ENCODE results near the gene RALA.
"Not testable (repeated sequence)": the region's sequence is repeated elsewhere in the genome, so short reads cannot be mapped to it uniquely, and the experiment has no call there.

RALA gene

DNA sequence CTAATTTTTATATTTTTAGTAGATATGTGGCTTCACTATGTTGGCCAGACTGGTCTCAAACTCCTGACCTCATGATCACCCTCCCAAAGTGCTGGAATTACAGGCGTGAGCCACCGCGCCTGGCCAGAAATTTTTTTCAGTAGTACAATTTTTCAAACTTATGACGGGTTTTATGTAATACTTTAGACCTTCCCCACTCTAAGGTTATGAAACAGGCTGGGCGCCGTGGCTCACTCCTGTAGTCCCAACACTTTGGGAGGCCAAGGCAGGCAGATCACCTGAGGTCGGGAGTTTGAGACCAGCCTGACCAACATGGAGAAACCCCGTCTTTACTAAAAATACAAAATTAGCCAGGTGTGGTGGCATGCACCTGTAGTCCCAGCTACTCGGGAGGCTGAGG is 56.5 kb downstream of the RALA start:
- not testable (repeated sequence) for DNase-seq (ENCODE audit: low spot score in 2 of 2); H3K4me3 Mint-ChIP-seq; H3K27ac Mint-ChIP-seq; H3K36me3 Mint-ChIP-seq; H3K9me3 Mint-ChIP-seq; ATAC-seq
- H3K4me1 Mint-ChIP-seq = peaks cover 33% of the 10 kb centered on the region

DNA sequence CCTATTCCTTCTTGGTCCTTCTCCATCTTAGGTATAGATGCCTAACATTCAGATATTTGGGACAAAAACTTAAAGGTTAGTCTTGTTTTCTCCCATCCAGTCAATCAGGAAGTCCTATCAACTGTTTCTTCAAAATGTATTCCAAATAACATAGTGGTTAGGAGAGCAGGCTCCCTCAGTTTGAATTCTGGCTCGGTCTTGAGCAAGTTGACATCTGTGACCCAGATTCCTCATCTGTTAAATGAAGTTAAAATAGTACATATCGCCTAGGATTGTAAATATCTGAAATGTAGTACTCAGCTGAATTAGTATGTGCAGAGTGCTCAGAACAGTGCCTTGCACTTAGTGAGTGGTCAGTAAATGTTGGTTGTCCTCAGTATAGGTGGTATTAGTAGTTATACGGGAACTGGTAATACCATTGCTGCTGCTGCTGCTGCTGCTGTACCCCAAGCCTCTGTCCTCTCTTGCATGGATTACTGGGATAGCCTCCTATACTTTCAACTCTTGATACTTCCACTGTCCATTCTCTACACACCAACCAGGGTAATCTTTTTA is 58.6 kb downstream of the RALA start:
- no peaks in the 10 kb centered on the region for H3K36me3 Mint-ChIP-seq
- H3K9me3 Mint-ChIP-seq = peaks cover under 1% of the 10 kb centered on the region
- H3K4me1 Mint-ChIP-seq = peaks cover 41% of the 10 kb centered on the region
- no peak overlapping the region for H3K27ac Mint-ChIP-seq
- DNase-seq (ENCODE audit: low spot score in 2 of 2) = no peak
- no peak overlapping the region for H3K4me3 Mint-ChIP-seq
- no peak for ATAC-seq

DNA sequence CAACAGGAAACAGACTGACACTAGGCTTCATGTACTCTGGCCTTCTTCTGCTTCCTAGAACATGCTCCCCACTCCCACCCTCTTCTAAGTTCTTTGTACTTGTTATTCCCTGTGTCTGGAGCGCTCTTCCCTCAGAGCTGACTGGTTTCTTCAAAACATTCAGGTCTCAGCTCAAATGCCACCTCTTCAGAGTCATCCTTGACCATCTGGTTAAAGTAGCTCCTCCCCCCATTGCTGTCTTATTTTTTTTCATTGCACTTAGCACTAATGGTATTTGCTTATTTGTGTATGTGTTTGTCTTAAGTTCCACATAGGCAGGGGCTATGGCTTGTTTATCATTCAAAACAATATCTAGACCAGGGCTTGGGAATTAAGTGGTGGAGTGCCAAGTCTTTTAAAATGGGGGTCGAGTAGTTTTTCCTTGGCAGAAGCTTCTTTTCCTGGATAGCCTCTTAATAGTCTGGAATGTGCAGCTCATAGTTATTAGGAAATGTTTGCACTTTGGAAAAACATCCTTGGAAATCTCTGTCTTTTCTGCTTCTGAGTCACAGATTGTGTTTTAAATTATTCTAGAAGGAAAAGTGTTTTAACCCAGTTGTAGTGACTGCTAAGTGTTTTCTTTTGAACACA is 60.0 kb downstream of the RALA start:
- H3K4me3 Mint-ChIP-seq = no peak overlapping the region
- DNase-seq (ENCODE audit: low spot score in 2 of 2) = no peak
- peak overlapping the region; percentile 2 for H3K27ac Mint-ChIP-seq
- no peak for ATAC-seq
- H3K4me1 Mint-ChIP-seq = peaks cover 35% of the 10 kb centered on the region
- no peaks in the 10 kb centered on the region for H3K9me3 Mint-ChIP-seq
- no peaks in the 10 kb centered on the region for H3K36me3 Mint-ChIP-seq

DNA sequence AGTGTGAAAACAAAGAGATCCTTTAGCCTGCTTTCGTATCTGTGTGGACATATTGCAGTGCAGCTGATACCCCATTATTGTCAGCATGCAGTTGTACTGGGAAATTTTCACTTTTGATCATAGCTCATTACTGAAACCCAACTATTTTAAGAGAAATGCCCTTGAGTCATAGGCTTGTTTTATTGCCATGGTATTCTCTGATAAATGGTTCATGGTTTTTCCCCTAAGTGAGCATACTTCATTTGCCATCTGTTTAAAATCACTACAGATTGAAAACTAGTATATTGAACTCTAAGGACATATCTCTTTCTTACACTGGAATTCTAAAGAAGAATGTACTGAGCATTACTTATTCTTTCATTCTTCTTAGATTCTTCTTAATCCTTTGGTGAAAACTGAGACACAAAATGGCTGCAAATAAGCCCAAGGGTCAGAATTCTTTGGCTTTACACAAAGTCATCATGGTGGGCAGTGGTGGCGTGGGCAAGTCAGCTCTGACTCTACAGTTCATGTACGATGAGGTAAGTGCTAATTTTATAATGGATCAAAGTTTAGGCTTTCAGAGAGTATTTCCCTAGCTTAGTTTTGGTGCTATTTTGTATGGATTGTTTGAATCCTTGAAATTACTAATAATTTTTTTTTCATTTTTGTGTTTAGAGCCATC is 63.0 kb downstream of the RALA start:
- Mint-ChIP-seq H3K4me1 (peaks cover 33% of the 10 kb centered on the region), H3K36me3 (peaks cover 28% of the 10 kb centered on the region), H3K4me3 (no peak overlapping the region), H3K9me3 (no peaks in the 10 kb centered on the region), H3K27ac (peak overlapping the region; percentile 67)
- no peak for DNase-seq (ENCODE audit: low spot score in 2 of 2)
- peak; percentile 90 for ATAC-seq

DNA sequence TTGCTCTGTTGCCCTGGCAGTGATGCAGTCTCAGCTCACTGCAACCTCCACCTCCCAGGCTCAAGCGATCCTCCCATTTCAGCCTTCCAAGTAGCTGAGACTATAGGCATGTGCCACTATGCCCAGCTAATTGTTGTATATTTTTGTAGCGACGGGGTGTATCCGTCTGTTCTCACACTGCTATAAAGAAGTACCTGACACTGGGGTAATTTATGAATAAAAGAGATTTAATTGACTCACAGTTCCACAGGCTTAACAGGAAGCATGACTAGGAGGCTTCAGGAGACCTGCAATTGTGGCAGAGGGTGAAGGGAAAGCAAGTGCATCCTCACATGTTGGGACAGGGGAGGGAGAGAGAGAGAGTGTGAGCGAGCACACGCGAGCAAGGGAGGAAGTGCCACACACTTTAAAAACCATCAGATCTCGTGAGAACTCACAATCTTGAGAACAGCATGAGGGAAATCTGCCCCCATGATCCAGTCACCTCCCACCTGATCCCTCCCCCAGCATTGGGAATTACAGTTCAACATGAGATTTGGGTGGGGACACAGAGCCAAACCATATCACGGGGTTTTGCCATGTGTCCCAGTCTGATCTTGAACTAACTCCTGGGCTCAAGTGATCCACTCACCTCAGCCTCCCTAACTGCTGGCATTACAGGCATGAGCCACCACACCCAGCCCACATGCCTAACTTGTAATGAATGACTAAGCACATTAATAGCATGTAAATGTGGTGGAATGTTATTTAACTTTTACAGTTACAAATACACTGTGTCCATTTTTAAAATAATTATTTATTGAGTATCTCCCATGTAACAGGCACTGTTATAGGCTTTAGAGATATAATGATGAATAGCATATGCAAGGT is 65.5 kb downstream of the RALA start:
- DNase-seq (ENCODE audit: low spot score in 2 of 2) = no peak
- ATAC-seq = no peak
- H3K4me3 Mint-ChIP-seq = no peak overlapping the region
- peaks cover 13% of the 10 kb centered on the region for H3K4me1 Mint-ChIP-seq
- H3K27ac Mint-ChIP-seq = no peak overlapping the region
- H3K36me3 Mint-ChIP-seq = peaks cover 48% of the 10 kb centered on the region
- no peaks in the 10 kb centered on the region for H3K9me3 Mint-ChIP-seq

DNA sequence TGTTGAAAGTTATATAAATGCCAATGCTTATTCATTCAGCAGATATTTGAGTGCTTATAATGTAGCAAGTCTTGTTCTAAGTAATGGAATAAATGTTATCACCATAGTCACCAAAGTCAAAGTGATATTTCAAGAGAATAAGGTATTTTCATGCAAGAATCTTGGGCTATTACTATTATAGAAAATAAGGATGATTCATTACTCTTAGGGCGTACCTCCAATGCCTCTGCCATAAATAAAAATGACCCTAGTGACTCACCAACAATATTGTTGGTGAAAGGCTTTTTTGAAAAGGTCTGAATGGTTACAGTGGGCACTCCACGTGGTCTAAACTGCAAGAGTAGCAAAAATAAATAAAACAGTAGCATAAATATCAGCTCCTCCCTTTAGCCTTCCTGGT is 68.4 kb downstream of the RALA start:
- DNase-seq (ENCODE audit: low spot score in 2 of 2) (no peak), ATAC-seq (no peak)
- H3K36me3 Mint-ChIP-seq = peaks cover 66% of the 10 kb centered on the region
- H3K4me1 Mint-ChIP-seq = no peaks in the 10 kb centered on the region
- H3K27ac Mint-ChIP-seq = no peak overlapping the region
- no peak overlapping the region for H3K4me3 Mint-ChIP-seq
- no peaks in the 10 kb centered on the region for H3K9me3 Mint-ChIP-seq

DNA sequence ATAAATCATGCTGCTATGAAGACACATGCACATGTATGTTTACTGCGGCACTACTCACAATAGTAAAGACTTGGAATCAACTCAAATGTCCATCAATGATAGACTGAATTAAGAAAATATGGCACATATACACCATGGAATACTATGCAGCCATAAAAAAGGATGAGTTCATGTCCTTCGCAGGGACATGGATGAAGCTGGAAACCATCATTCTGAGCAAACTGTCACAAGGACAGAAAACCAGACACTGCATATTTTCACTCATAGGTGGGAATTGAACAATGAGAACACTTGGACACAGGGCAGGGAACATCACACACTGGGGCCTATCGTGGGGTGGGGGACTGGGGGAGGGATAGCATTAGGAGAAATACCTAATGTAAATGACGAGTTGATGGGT is 69.7 kb downstream of the RALA start:
- not testable (repeated sequence) for H3K4me1 Mint-ChIP-seq; H3K27ac Mint-ChIP-seq; H3K9me3 Mint-ChIP-seq; ATAC-seq; H3K4me3 Mint-ChIP-seq; DNase-seq (ENCODE audit: low spot score in 2 of 2)
- peaks cover 75% of the 10 kb centered on the region for H3K36me3 Mint-ChIP-seq

DNA sequence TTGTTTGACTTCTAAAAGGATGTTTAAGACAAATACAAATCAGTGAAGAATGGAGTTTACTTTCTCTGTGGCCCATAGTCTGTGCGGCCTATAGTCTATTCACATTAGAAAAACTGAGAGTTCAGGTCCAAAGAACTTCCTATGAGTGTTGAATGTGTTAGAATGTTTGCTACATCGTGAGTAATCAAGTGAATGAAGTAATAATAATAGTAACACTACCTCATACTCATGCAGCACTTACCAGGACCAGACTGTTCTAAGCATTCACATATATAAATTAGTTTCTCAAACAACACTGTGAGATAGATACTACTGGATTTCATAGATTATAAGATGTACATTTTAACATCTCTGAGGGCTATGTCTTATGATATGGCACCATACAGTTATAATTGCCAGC is 70.4 kb downstream of the RALA start:
- Mint-ChIP-seq H3K4me3 (no peak overlapping the region), H3K9me3 (no peaks in the 10 kb centered on the region), H3K4me1 (no peaks in the 10 kb centered on the region), H3K36me3 (peaks cover 78% of the 10 kb centered on the region), H3K27ac (no peak overlapping the region)
- DNase-seq (ENCODE audit: low spot score in 2 of 2) (no peak), ATAC-seq (peak; percentile 76)

DNA sequence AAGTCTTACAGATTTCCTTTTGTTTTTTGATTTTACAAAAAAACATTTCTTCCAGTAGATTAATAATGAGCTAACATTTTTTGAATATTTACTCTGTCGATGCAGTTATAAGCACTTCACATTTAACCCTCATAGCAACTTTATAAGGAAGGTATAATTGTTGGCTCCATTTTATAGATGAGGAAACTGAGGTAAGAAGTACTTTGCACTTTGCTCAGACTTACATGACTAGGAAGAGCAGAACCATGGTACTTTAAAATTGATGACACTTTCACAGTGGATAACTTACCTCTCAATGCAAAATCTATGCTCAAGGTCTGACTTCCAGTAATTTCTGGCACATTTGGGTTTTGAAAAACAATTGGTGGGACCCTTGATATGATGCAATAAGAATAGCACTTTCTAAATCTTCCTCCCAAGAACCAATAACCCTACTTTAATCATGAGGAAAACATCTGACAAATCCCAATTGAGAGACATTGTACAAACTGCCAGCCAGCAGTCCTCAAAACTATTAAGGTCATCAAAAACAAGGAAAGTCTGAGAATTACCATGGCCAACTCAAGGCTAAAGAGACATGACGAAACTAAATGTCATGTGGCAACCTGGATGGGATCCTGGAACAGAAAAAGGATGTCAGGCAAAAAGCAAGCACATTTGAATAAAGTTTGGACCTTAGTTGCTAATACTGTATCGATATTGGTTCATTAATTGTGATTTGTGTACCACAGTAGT is 72.6 kb downstream of the RALA start:
- Mint-ChIP-seq H3K4me1 (no peaks in the 10 kb centered on the region), H3K27ac (no peak overlapping the region), H3K36me3 (peaks cover 80% of the 10 kb centered on the region), H3K4me3 (no peak overlapping the region), H3K9me3 (no peaks in the 10 kb centered on the region)
- no peak for DNase-seq (ENCODE audit: low spot score in 2 of 2)
- no peak for ATAC-seq

DNA sequence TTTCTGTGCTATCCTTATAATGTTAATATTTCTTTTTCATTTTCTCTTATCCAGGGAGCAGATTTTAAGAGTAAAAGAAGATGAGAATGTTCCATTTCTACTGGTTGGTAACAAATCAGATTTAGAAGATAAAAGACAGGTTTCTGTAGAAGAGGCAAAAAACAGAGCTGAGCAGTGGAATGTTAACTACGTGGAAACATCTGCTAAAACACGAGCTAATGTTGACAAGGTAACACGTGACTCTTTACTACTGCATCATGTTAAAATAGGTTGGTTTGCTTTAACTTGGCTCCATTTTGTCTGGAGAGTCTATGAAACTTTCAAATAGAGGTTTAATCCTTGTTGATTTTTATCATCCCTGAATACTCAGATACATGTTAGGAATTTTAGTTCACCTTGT is 73.3 kb downstream of the RALA start:
- no peak for ATAC-seq
- Mint-ChIP-seq H3K36me3 (peaks cover 80% of the 10 kb centered on the region), H3K9me3 (no peaks in the 10 kb centered on the region), H3K27ac (no peak overlapping the region), H3K4me1 (no peaks in the 10 kb centered on the region), H3K4me3 (no peak overlapping the region)
- DNase-seq (ENCODE audit: low spot score in 2 of 2) = no peak

DNA sequence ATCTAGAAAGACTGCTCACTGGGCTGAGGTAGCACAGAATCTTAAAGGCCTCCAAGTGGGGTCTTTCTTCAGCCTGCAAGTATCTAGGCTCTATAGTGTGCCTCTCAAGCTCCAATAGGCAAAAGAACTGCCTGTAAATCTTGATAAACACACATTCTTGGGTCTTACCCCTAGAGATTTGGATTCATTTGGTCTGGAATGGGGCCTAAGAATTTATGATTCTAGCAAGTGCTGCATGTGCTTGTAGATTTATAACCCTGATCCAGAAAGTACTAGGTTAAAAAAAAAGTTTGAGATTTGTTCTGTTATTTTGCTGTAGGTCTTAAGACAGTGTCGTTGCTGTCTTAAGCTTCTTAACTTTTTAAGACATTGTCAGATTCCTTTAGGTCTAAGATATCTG is 74.1 kb downstream of the RALA start:
- ATAC-seq (no peak), DNase-seq (ENCODE audit: low spot score in 2 of 2) (no peak)
- H3K27ac Mint-ChIP-seq = peak overlapping the region; percentile 9
- peaks cover 73% of the 10 kb centered on the region for H3K36me3 Mint-ChIP-seq
- no peak overlapping the region for H3K4me3 Mint-ChIP-seq
- no peaks in the 10 kb centered on the region for H3K4me1 Mint-ChIP-seq
- no peaks in the 10 kb centered on the region for H3K9me3 Mint-ChIP-seq

DNA sequence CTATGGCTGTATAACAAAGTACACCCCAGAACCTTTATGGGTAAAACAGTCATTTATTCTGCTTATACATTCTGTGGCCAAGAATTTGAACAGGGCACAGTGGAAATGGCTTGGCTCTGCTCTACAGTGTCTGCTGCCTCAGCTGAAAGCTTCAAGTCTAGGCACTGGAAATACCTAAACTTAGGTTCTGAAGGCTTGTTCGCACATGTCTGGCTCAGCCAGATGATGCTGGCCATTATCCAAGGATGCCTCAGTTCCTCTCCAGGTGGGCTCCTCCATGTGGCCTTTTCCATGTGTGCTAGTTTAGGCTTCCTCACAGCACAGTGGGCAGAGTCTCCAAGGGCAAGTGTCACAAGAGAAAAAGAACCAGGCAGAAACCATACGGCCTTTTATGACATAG is 76.8 kb downstream of the RALA start:
- ATAC-seq (no peak), DNase-seq (ENCODE audit: low spot score in 2 of 2) (no peak)
- H3K36me3 Mint-ChIP-seq = peaks cover 60% of the 10 kb centered on the region
- H3K9me3 Mint-ChIP-seq = no peaks in the 10 kb centered on the region
- H3K4me3 Mint-ChIP-seq = no peak overlapping the region
- no peak overlapping the region for H3K27ac Mint-ChIP-seq
- H3K4me1 Mint-ChIP-seq = no peaks in the 10 kb centered on the region

DNA sequence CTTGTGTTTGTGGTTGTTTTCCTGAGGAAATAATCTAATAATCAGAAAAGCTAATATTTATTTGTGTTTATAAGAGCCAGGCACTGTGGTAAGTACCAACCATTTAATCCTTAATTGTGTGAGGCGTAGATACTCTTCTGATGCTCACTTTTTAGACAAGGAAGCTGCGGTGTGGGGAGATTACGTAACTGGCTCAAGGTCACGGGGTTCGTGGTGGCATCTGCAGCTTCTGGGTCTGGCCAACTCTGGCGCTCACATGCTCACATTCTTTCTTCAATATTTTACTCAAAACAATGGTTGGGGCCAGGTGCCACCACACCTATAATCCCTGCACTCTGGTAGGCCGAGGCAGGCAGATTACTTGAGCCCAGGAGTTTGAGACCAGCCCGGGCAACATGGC is 77.6 kb downstream of the RALA start:
- H3K36me3 Mint-ChIP-seq = peaks cover 58% of the 10 kb centered on the region
- no peak overlapping the region for H3K4me3 Mint-ChIP-seq
- no peak overlapping the region for H3K27ac Mint-ChIP-seq
- no peak for ATAC-seq
- no peaks in the 10 kb centered on the region for H3K4me1 Mint-ChIP-seq
- DNase-seq (ENCODE audit: low spot score in 2 of 2) = no peak
- H3K9me3 Mint-ChIP-seq = no peaks in the 10 kb centered on the region

DNA sequence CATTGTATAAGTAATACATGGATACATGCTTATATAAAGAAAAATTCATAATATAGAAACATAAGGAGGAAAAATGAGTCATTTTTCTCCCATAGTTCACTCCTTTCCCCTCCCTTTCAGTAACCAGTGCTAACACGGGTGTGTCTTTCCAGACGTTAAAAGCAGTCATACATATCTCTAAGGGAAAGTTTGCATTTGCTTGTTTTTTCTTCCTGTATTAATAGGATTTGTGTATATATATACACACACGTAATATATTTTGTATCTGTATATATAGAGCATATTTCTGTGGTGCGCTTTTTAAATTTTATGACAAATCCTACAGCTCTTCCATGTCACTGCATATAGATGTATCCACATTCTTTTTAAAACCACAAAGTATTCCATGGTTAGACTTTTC is 78.8 kb downstream of the RALA start:
- no peaks in the 10 kb centered on the region for H3K9me3 Mint-ChIP-seq
- H3K27ac Mint-ChIP-seq = peak overlapping the region; percentile 20
- H3K4me1 Mint-ChIP-seq = no peaks in the 10 kb centered on the region
- H3K4me3 Mint-ChIP-seq = no peak overlapping the region
- ATAC-seq (no peak), DNase-seq (ENCODE audit: low spot score in 2 of 2) (no peak)
- peaks cover 56% of the 10 kb centered on the region for H3K36me3 Mint-ChIP-seq

DNA sequence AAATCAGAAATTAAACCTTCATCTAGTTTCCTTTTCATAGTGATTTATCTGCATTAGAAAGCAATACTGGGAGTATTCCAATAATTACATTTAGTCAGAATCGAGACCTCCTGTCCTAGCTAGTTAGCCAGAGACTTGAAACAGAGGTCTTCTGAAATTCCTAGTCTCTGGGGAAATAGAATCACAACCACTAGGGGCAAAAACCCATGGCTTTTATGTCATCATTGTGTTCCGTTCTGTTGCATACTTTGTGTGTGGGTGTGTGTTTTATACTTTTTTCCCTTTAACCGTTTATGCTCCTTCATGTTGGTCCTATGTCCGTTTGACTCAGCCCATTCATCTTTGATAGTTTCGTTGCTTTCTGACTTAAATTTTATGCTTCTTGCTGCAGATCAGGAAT is 79.8 kb downstream of the RALA start:
- Mint-ChIP-seq H3K9me3 (no peaks in the 10 kb centered on the region), H3K4me1 (no peaks in the 10 kb centered on the region), H3K4me3 (no peak overlapping the region), H3K27ac (no peak overlapping the region), H3K36me3 (peaks cover 50% of the 10 kb centered on the region)
- ATAC-seq (no peak), DNase-seq (ENCODE audit: low spot score in 2 of 2) (no peak)

All from stimulated activated effector memory CD8-positive, alpha-beta T cell treated with anti-CD3 and anti-CD28 coated beads, Interleukin-12 subunit alpha, Interleukin-12 subunit beta, amount 100 ng/mL, for 72 hours (primary cell).